Heart right ventricle (tissue), 16 donors: ENCODE measurements around the gene MSMB. TPM values are rescaled to one million over a fixed set of nuclear protein-coding genes. Genes with fewer than 3 reads are reported as not detected.
"Not testable (repeated sequence)": the region's sequence is repeated elsewhere in the genome, so short reads cannot be mapped to it uniquely, and the experiment has no call there.

Source experiments
- ATAC-seq, 8 donors: fragments of 200-7000 bp; cut with Tn5 transposase; one replicate each; pipeline ENCODE4 v1.9.1; 2020; ENCODE audit warnings: mild to moderate bottlenecking in 8 of 8, moderate library complexity in 8 of 8, moderate number of reproducible peaks in 1 of 8
- DNase-seq, 2 donors: peaks; one replicate each; pipeline ENCODE4 v3.0.0-alpha.2; 2020
- H3K27ac ChIP-seq, 10 donors: fragments of 200-600 bp; sonication (generic) in 2 of 10; one replicate each; pipeline versions ENCODE4 v1.5.0 to v1.8.0; 2020 to 2022; ENCODE audit warnings: mild to moderate bottlenecking in 3 of 10
- H3K27me3 ChIP-seq, 7 donors: fragments of 200-600 bp; one replicate each; pipeline ENCODE4 v1.8.0; 2021 to 2022; ENCODE audit warnings: mild to moderate bottlenecking in 2 of 7
- H3K36me3 ChIP-seq, 9 donors: fragments of 200-600 bp; sonication (generic) in 1 of 9; one replicate each; pipeline versions ENCODE4 v1.5.0 to v1.8.0; 2020 to 2022; ENCODE audit warnings: mild to moderate bottlenecking in 2 of 9
- H3K4me1 ChIP-seq, 9 donors: fragments of 200-600 bp; sonication (generic) in 1 of 9; one replicate each; pipeline versions ENCODE4 v1.5.0 to v1.8.0; 2020 to 2022; ENCODE audit warnings: mild to moderate bottlenecking in 4 of 9
- H3K4me3 ChIP-seq, 10 donors: fragments of 200-600 bp; sonication (generic) in 2 of 10; one replicate each; pipeline versions ENCODE4 v1.5.0 to v1.8.0; 2020 to 2022; ENCODE audit warnings: mild to moderate bottlenecking in 7 of 10, moderate library complexity in 2 of 10
- H3K9me3 ChIP-seq, 11 donors: fragments of 200-600 bp in 10 of 11; sonication (generic) in 2 of 11; one replicate each; pipeline versions ENCODE4 v1.5.0 to v1.8.0; 2013 to 2022; ENCODE audit warnings: mild to moderate bottlenecking in 2 of 11, control low read depth in 1 of 11, moderate library complexity in 1 of 11
- WGBS, 2 donors: extraction: QIAGEN DNeasy Blood & Tissue Kit; methylation state at CpG; one replicate each; pipeline ENCODE4 v1.1.7; 2013; ENCODE audit warnings: inconsistent platforms in 1 of 2; 5-methylcytosine and 5-hydroxymethylcytosine counted together
- intact Hi-C, 10 donors: fragments of 100-400 bp; cut with DNase I; formaldehyde crosslinking; loops; one replicate each; pipeline versions ENCODE4 v1.11.1 to v1.14.2; 2022
- polyA plus RNA-seq, 2 donors: library from polyadenylated mRNA; stranded (reverse); fragments of 200-250 nt; gene quantifications; one replicate each; pipeline ENCODE4 v1.2.3, GENCODE V29; 2013
- total RNA-seq, 10 donors: library from RNA; stranded (reverse); fragmentation: NEBNext Ultra II Directional in 3 of 10; extraction: Animal tissue kit (Norgen Biotek cat#: 25700) in 3 of 10; gene quantifications; one replicate each; pipeline versions ENCODE4 v1.2.1 to v1.2.4, GENCODE V29; 2021 to 2023
- TF ChIP-seq, protein P1 (sequence below), 9 donors: fragments of 200-600 bp; sonication (generic) in 2 of 9; IDR thresholded peaks; one replicate each; pipeline versions ENCODE4 v1.5.0 to v1.8.0; 2021 to 2022; ENCODE audit warnings: antibody characterized with exemption in 9 of 9, mild to moderate bottlenecking in 5 of 9, moderate library complexity in 1 of 9
- donor health status: Arrhythmogenic right ventricular cardiomyopathy.
- donor health status: ischemic (EF 13 %, LVEDD 7.1; RV severe dilation, severe dysfunction).
- donor health status: healthy with polysubstance abuse.
- donor health status: DM: no; HTN: yes; CAD: no.
- donor health status: DM: no; HTN: no; CAD: no.
- donor health status: ischemic (EF 25% LVEDD 6.9; RV normal size, moderate dysfunction).
- donor health status: ischemic (EF 25% LVEDD 5.7; RV mildly dilated, moderate dysfunction).
- donor health status: healthy.
- donor health status: DM: yes; HTN: yes; CAD: no.
- donor health status: Ischemic cardiomyopathy.
- donor health status: ischemic (EF 35%, LVEDD 5.7; RV mildly dilated, moderate dysfunction).
- donor health status: nonischemic (EF 11% LVEDD 7.7; RV severe dilation, severe dysfunction).
- donor health status: DM: yes; HTN: yes; CAD: no.
- donor health status: PGD.
- donor health status: ischemic (EF 29% LVEDD 5.4; RV normal size, mild dysfunction).
- donor health status: nonischemic (EF 23%, LVEDD 6.1; RV moderate dilation, normal function).

The MSMB gene
- total and polyA plus RNA-seq, 12 donors = not detected

DNA sequence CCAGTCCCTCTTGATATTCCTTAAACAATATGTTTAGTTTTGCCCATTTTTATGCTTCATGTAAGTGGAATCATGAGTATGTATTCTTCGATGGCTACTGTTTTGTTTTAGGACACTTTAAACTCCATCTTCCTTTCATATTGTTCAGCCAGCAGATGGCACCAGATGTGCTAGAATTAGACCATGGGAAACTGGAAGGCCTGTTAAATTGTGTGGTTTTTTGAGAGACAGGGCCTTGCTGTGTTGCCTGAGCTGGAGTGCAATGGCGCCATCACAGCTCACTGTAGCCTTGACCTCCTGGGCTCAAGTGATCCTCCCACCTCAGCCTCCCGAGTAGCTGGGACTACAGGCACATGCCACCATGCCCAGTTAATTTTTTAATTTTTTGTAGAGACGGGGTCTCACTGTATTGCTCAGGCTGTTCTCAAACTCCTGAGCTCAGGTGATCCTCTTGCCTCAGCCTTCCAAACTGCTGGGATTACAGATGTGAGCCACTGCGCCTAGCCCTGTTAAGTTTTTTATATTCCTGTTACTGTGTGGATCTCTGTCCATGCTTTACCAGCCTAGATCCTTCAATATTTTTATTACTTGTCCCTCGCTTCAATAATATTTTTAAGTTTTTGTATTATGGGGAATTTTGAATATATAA, 62.4 kb downstream of the MSMB start:
- ATAC-seq (peak in 5 of 8 donors; percentile 52 to 77 (median 68)), DNase-seq (peak in 1 of 2 donors; percentile 48)
- intact Hi-C loops, H3K4me3 ChIP-seq, H3K4me1 ChIP-seq, H3K9me3 ChIP-seq, H3K27ac ChIP-seq, H3K27me3 ChIP-seq: not testable (repeated sequence)
- TF ChIP-seq, protein P1, sequence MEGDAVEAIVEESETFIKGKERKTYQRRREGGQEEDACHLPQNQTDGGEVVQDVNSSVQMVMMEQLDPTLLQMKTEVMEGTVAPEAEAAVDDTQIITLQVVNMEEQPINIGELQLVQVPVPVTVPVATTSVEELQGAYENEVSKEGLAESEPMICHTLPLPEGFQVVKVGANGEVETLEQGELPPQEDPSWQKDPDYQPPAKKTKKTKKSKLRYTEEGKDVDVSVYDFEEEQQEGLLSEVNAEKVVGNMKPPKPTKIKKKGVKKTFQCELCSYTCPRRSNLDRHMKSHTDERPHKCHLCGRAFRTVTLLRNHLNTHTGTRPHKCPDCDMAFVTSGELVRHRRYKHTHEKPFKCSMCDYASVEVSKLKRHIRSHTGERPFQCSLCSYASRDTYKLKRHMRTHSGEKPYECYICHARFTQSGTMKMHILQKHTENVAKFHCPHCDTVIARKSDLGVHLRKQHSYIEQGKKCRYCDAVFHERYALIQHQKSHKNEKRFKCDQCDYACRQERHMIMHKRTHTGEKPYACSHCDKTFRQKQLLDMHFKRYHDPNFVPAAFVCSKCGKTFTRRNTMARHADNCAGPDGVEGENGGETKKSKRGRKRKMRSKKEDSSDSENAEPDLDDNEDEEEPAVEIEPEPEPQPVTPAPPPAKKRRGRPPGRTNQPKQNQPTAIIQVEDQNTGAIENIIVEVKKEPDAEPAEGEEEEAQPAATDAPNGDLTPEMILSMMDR (IDR thresholded peaks at IDR 0.05) = peak in 7 of 9 donors; percentile 23 to 52 (median 46)
- H3K36me3 ChIP-seq = peaks cover 0 to 72% (median 18%) of the 10 kb centered on the region in 9 donors
- WGBS, 2 donors = 61 to 77% methylated on average over 4 to 5 of the region's 6 CpGs

Other genes starting within 250 kb of the MSMB start
- gene AGAP4, start 198.8 kb downstream of the MSMB start, total RNA-seq = 1 to 10 TPM; 4.3 to 9.7 (median 7.2) TPM
- gene AGAP4, start 198.8 kb downstream of the MSMB start, polyA plus RNA-seq = 10 to 100 TPM in 1 of 2 donors, 1 to 10 TPM in 1; 4.6 to 32.4 TPM
- gene TIMM23, start 73.8 kb downstream of the MSMB start, total RNA-seq = 100 to 1,000 TPM in 1 of 10 donors, 10 to 100 TPM in 9; 73.5 to 109 (median 83.1) TPM
- 100 to 1,000 TPM in 1 of 2 donors, 10 to 100 TPM in 1; 95.7 to 113 TPM for gene TIMM23, start 73.8 kb downstream of the MSMB start, polyA plus RNA-seq
- gene NCOA4, start 15.6 kb downstream of the MSMB start, total RNA-seq = 100 to 1,000 TPM; 224 to 287 (median 259) TPM
- gene NCOA4, start 15.6 kb downstream of the MSMB start, polyA plus RNA-seq = 10 to 100 TPM; 36.7 to 60.2 TPM
- 1 to 10 TPM in 1 of 10 donors, under 1 TPM in 2, not detected in 7; 0.27 to 1.1 (median 0.49) TPM for gene ANTXRL, start 240.7 kb upstream of the MSMB start, total RNA-seq
- gene ANTXRL, start 240.7 kb upstream of the MSMB start, polyA plus RNA-seq = 1 to 10 TPM in 1 of 2 donors, under 1 TPM in 1; 0.22 to 6.3 TPM